Mucosa of stomach (tissue), 1 donor: ENCODE data around the gene IFNAR1.
A peak's percentile ranks its signal among the peaks of the same experiment; 100 is the strongest.
"Not testable (repeated sequence)": the region's sequence is repeated elsewhere in the genome, so short reads cannot be mapped to it uniquely, and the experiment has no call there.

Source experiments
- H3K27me3 ChIP-seq: one replicate; pipeline ENCODE4 v1.7.0; 2013; ENCODE audit warnings: mild to moderate bottlenecking, low read length; ENCODE audit not compliant: control insufficient read depth, insufficient read depth
- H3K36me3 ChIP-seq: one replicate; pipeline ENCODE4 v1.7.0; 2013; ENCODE audit warnings: low read length; ENCODE audit not compliant: control insufficient read depth, insufficient read depth
- H3K4me1 ChIP-seq: one replicate; pipeline ENCODE4 v1.7.0; 2013; ENCODE audit warnings: mild to moderate bottlenecking, low read length; ENCODE audit not compliant: control insufficient read depth, insufficient read depth
- H3K4me3 ChIP-seq: one replicate; pipeline ENCODE4 v1.7.0; 2013; ENCODE audit warnings: low read length
- H3K9ac ChIP-seq: one replicate; pipeline ENCODE4 v1.7.0; 2013; ENCODE audit warnings: mild to moderate bottlenecking, low read length, moderate library complexity
- H3K9me3 ChIP-seq: one replicate; pipeline ENCODE4 v1.7.0; 2013; ENCODE audit warnings: mild to moderate bottlenecking, low read length, moderate library complexity; ENCODE audit not compliant: control insufficient read depth
- donor health status: Pancreatic carcinoma.

Gene IFNAR1

DNA sequence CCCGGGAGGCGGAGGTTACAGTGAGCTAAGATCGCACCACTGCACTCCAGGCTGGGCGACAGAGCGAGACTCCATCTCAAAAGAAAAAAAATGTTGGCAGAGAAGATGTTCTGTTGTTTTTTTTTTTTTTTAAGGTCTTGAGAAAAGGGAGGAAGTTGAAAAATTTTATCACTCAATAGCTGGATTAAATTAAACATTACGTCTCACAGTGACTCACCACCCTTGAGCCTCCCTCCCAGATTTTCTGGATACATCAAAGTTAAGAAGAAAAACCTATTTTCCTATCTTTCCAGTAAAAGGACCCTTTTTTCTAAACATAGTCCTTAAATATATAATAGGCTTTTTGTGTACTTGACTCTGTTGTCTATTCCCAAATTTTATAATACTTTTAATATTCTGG, 35.5 kb downstream of the IFNAR1 start:
- Histone ChIP-seq H3K27me3 (no peaks in the 10 kb centered on the region), H3K9me3 (no peaks in the 10 kb centered on the region), H3K36me3 (no peaks in the 10 kb centered on the region), H3K4me3 (no peak overlapping the region), H3K4me1 (peaks cover 20% of the 10 kb centered on the region), H3K9ac (no peak overlapping the region)

DNA sequence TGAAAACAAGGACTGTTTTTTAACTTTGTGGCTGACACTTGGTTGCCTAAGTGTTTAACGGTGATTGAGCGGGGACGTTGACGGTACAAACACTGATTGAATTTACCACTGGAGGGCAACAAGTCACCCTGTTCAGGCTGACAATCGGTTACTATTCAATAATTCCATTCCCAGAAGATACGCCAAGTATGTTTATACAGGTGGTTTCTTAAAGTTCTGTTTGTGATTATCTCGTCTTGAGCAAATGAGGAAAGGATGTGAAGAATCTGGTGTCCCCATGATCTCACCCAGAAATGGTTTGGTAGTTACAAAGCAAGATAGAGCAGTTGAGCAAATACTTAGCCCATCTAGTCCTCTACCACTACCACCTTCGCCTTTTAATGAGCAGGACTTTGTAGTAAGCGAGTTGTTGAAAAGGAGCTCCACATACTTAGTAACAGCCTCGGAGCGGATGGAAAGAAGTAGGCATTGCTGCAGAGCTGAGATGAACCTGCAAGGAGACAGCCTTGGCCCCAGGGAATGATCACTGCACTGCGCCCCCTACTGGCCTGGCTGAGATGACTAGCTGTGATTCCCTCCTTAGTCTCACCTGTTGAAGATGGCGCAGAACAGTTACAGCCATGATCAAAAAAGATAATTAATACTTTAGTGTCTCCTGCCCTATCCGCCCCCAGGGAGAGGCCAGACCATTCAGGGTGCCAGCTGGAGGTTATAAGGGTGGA, 36.3 kb downstream of the IFNAR1 start:
- Histone ChIP-seq H3K4me1 (peaks cover 23% of the 10 kb centered on the region), H3K27me3 (no peaks in the 10 kb centered on the region), H3K9me3 (no peaks in the 10 kb centered on the region), H3K9ac (peak overlapping the region; percentile 17), H3K4me3 (peak overlapping the region; percentile 10), H3K36me3 (no peaks in the 10 kb centered on the region)

DNA sequence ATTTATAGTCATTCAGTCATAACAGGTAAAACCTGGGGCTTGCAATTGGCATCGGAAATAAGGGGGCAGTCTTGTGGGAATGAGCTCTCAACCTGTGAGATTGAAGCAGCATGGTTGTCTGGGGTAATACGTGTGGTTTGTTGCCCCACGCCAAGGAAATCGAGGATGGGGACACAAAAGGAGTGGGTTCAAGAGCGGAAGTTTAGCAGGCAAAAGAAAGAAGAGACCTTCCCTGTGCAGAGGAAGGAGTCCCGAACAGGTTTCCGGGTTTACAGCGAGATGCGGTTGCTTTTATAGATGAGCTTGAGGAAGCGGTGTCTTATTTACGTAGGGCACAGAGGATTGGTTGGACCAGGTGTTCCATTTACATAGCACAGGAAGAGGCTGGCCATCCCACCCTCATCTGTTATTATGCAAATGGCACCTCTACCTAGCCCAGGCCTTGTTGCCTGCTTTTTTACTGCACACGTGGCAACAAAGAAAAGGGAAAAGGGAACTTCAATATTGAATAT, 37.3 kb downstream of the IFNAR1 start:
- H3K9me3 ChIP-seq = peaks cover 2% of the 10 kb centered on the region
- H3K27me3 ChIP-seq = no peaks in the 10 kb centered on the region
- H3K4me1 ChIP-seq = peaks cover 25% of the 10 kb centered on the region
- no peak overlapping the region for H3K9ac ChIP-seq
- H3K4me3 ChIP-seq = no peak overlapping the region
- H3K36me3 ChIP-seq = no peaks in the 10 kb centered on the region

DNA sequence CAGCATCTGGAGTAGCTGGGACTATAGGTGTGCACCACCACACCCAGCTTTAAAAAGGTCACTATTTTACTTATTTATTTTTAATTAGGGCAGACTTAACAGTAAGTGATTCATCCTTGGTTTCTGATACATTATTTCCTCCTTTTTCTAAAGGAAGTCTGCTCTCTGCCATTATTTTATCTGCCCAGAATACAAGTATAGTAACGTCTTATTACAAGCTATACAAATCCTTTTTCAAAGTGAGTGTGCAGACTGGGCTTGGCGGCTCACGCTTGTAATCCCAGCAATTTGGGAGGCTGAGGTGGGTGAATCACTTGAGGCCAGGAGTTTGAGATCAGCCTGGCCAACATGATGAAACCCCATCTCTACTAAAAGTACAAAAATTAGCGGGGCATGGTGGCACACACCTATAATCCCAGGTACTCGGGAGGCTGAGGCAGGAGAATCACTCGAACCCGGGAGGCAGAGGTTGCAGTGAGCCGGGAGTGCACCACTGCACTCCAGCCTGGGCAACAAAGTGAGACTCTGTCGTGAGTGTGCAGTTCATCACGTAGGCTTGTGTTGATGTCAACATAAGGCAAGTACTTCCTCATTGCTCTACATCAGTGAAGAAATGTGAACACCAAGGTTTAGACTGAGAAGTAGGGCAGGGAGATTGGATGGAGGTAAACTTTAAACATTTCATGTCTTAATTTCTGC, 39.3 kb downstream of the IFNAR1 start:
- peaks cover 30% of the 10 kb centered on the region for H3K4me1 ChIP-seq
- not testable (repeated sequence) for H3K9ac ChIP-seq, H3K4me3 ChIP-seq, H3K36me3 ChIP-seq, H3K9me3 ChIP-seq, H3K27me3 ChIP-seq

GRCh38 chr21:33364830-33365229, 40.1 kb downstream of the IFNAR1 start:
- H3K9me3 ChIP-seq = peaks cover 7% of the 10 kb centered on the region
- no peaks in the 10 kb centered on the region for H3K36me3 ChIP-seq
- peaks cover 30% of the 10 kb centered on the region for H3K4me1 ChIP-seq
- H3K4me3 ChIP-seq = no peak overlapping the region
- H3K9ac ChIP-seq = no peak overlapping the region
- H3K27me3 ChIP-seq = no peaks in the 10 kb centered on the region

GRCh38 chr21:33367309-33367973, 42.7 kb downstream of the IFNAR1 start:
- Histone ChIP-seq H3K4me1 (peaks cover 14% of the 10 kb centered on the region), H3K9ac (no peak overlapping the region), H3K27me3 (no peaks in the 10 kb centered on the region), H3K4me3 (no peak overlapping the region), H3K36me3 (no peaks in the 10 kb centered on the region), H3K9me3 (peaks cover 7% of the 10 kb centered on the region)

GRCh38 chr21:33368124-33368523, 43.4 kb downstream of the IFNAR1 start:
- Histone ChIP-seq H3K36me3 (no peaks in the 10 kb centered on the region), H3K9me3 (peaks cover 7% of the 10 kb centered on the region), H3K9ac (no peak overlapping the region), H3K27me3 (no peaks in the 10 kb centered on the region), H3K4me1 (peaks cover 14% of the 10 kb centered on the region), H3K4me3 (no peak overlapping the region)

GRCh38 chr21:33368576-33368975, 43.8 kb downstream of the IFNAR1 start:
- peaks cover 14% of the 10 kb centered on the region for H3K4me1 ChIP-seq
- no peaks in the 10 kb centered on the region for H3K27me3 ChIP-seq
- H3K9me3 ChIP-seq = peaks cover 7% of the 10 kb centered on the region
- no peaks in the 10 kb centered on the region for H3K36me3 ChIP-seq
- H3K4me3 ChIP-seq = no peak overlapping the region
- no peak overlapping the region for H3K9ac ChIP-seq

- Histone ChIP-seq H3K27me3 (no peaks in the 10 kb centered on the region), H3K9ac (no peak overlapping the region), H3K36me3 (no peaks in the 10 kb centered on the region), H3K4me3 (no peak overlapping the region), H3K9me3 (peaks cover 7% of the 10 kb centered on the region), H3K4me1 (peaks cover 17% of the 10 kb centered on the region)
Measured at GRCh38 chr21:33369586-33369985, 44.8 kb downstream of the IFNAR1 start.

DNA sequence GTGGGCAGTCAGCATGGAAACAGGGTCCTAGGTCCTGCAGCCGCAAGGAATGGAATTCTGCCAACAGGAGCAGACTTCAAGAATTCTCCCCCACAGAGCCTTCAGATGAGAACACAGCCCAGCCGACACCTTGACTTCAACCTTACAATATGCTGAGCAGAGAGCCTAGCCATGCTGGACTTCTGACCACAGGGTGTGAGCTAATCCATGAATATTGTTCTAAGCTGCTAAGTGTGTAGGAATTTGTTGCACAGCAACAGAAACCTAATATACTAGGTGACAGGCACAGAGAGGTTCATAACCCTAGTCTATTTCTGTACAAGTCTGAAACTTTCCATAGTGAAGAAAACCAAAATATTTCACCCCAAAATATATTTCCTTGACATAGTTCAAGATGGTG, 45.5 kb downstream of the IFNAR1 start:
- H3K4me1 ChIP-seq = peaks cover 17% of the 10 kb centered on the region
- H3K27me3 ChIP-seq = no peaks in the 10 kb centered on the region
- H3K9ac ChIP-seq = no peak overlapping the region
- peaks cover 7% of the 10 kb centered on the region for H3K9me3 ChIP-seq
- no peaks in the 10 kb centered on the region for H3K36me3 ChIP-seq
- no peak overlapping the region for H3K4me3 ChIP-seq

- H3K4me3 ChIP-seq = no peak overlapping the region
- H3K27me3 ChIP-seq = no peaks in the 10 kb centered on the region
- peaks cover 13% of the 10 kb centered on the region for H3K4me1 ChIP-seq
- no peak overlapping the region for H3K9ac ChIP-seq
- H3K9me3 ChIP-seq = peaks cover 7% of the 10 kb centered on the region
- no peaks in the 10 kb centered on the region for H3K36me3 ChIP-seq
Measured at GRCh38 chr21:33371366-33371765, 46.6 kb downstream of the IFNAR1 start.

- H3K27me3 ChIP-seq = no peaks in the 10 kb centered on the region
- H3K4me1 ChIP-seq = peaks cover 13% of the 10 kb centered on the region
- H3K9ac ChIP-seq = no peak overlapping the region
- no peaks in the 10 kb centered on the region for H3K36me3 ChIP-seq
- no peak overlapping the region for H3K4me3 ChIP-seq
- H3K9me3 ChIP-seq = peaks cover under 1% of the 10 kb centered on the region
Measured at GRCh38 chr21:33372582-33372981, 47.8 kb downstream of the IFNAR1 start.
